IPS-18c (cell line): ENCODE results near the gene LAIR1.
"Not testable (repeated sequence)": the region's sequence is repeated elsewhere in the genome, so short reads cannot be mapped to it uniquely, and the experiment has no call there.

Experiments used
- H3K4me3 ChIP-seq: 2 replicates; pipeline ENCODE4 v1.7.0; 2013; ENCODE audit warnings: low read depth, mild to moderate bottlenecking, low read length, moderate library complexity; ENCODE audit not compliant: insufficient read depth
- H3K9me3 ChIP-seq: one replicate; pipeline ENCODE4 v1.6.1; 2013; ENCODE audit warnings: mild to moderate bottlenecking, low read length, moderate library complexity; ENCODE audit not compliant: control insufficient read depth, insufficient read depth

LAIR1 gene

GRCh38 chr19:54383330-54383729 is 18.6 kb upstream of the LAIR1 start:
- Histone ChIP-seq H3K4me3 (no peak overlapping the region), H3K9me3 (no peaks in the 10 kb centered on the region)

- H3K4me3 ChIP-seq, H3K9me3 ChIP-seq: not testable (repeated sequence)
These were observed 17.3 kb upstream of the LAIR1 start for GRCh38 chr19:54382041-54382440.

GRCh38 chr19:54380897-54381296 is 16.2 kb upstream of the LAIR1 start:
- Histone ChIP-seq H3K9me3 (no peaks in the 10 kb centered on the region), H3K4me3 (no peak overlapping the region)

GRCh38 chr19:54379187-54379678 is 14.5 kb upstream of the LAIR1 start:
- Histone ChIP-seq H3K4me3 (no peak overlapping the region), H3K9me3 (no peaks in the 10 kb centered on the region)

DNA sequence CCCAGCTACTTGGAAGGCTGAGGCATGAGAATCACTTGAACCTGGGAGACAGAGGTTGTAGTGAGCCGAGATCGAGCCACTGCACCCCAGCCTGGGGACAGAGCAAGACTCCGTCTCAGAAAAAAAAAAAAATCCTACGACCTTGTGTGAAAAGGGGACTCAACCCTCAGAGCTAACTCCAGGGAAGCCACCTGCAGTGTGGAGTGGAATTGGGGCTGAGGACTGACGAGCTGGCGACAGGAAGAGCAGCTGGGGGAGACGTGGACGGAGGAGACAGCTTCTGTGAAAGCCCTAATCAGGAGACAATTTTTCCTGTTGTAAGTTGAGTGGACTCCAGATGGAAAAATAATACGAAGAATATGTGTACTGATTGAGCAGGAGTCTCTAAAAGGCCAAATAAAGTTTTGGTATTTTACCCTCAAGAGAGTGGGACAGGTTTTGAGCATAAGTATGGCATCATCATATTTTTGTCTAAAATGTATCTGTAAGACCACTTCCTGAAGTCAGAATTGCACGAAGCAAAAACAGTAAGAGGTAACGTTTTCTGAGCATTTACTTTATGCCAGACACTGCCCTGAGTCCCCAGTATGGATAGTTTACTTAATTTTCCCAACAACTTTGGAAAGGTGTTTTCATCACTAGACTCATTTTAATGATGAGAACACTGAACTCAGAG is 12.0 kb upstream of the LAIR1 start:
- Histone ChIP-seq H3K9me3 (no peaks in the 10 kb centered on the region), H3K4me3 (no peak overlapping the region)

GRCh38 chr19:54375181-54375938 is 10.6 kb upstream of the LAIR1 start:
- not testable (repeated sequence) for H3K9me3 ChIP-seq, H3K4me3 ChIP-seq

GRCh38 chr19:54373781-54374631 is 9.3 kb upstream of the LAIR1 start:
- no peak overlapping the region for H3K4me3 ChIP-seq
- no peaks in the 10 kb centered on the region for H3K9me3 ChIP-seq

DNA sequence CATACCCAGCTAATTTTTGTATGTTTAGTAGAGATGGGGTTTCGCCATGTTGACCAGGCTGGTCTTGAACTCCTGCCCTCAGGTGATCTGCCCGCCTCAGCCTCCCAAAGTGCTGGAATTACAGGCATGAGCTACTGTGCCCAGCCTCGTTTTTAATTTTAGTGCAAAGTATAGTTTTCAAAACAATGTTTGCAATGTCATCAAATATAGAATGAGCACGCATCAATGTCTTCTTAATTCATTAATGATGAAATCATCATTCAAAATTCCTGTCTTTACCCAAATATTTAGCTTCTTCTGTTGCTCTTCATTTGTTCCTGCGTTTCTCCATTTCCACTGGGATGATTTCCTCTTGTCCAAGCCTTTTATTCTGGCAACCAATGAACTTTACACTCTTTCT is 6.7 kb upstream of the LAIR1 start:
- H3K9me3 ChIP-seq, H3K4me3 ChIP-seq: not testable (repeated sequence)

DNA sequence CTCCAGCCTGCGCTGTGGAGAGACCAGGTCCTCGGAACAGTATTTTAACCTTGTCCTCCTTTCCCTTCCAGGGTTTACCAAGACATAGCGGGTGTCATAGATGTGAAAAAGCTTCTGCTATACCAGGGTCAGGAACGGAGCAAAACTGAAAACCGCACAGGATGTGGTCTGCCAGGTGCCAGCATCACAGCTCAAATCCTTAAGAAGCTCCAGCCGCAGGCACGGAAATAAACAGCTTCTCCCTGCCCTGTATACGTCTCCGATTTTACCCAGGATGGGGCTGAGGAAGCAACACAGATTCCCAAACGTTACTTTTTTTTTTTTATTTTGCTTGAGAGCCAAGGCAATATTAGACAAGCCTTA is 5.7 kb upstream of the LAIR1 start:
- not testable (repeated sequence) for H3K4me3 ChIP-seq, H3K9me3 ChIP-seq

DNA sequence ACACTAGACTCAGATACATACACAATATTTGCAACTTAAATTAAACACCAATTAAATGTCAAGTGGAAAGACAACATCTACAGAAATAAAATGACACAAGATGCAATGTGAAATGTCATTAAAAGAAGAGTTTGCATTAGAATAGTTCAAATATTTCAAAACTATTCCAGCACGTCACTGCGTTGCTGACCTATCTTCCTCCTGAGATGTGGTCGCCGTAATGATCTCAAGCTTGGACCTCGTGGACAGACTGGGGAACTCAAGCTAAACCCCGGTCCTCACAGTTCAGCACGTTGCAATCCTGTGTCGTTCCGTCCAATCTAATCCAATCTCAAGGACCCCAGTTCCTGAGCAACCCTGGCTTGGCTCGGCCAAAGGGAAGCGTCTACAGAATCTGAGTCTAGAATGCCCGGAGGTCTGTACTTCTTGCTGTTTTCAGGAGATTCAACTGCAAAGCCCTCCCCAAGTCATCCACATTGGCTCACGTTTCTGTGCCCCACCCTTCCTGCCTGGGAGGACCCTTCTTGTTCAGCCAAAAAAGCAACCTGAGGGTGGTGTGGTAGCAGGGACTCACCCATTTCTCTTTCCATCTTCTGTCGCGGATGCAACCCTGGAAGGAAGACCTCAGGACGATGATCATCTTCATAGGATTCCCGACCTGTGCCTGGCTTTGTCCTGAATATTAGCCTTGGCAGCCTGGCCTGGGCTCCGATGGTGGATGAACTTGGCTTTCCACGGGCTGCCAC is 5.1 kb upstream of the LAIR1 start:
- not testable (repeated sequence) for H3K9me3 ChIP-seq, H3K4me3 ChIP-seq

DNA sequence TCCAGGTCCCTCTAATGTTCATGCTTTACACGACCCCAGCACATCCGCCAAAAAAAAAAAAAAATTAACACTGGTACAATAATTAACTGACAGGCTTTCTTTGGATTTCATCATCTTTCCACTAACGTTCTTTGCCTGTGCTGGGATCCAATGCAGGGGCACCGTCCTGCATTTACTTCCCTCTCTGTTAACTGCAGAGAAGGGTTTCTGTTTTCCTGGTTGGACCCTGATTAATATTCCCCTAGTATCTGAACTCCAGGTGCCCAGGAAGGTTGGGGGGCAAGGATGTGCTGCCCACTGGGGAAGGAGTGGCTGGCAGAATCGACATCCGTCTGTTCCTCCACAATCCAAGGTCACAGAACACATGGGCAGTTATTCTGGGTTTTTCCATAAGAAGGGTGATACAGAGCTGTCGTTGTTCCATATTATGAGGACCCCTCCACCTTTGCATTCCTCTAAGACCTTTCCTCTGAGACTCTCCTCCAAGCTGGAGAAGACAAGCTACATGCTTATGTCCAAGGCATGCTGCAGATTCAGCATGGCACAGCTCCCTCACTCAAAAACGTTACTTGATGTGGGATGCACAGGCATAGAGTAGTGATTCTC is 4.5 kb upstream of the LAIR1 start:
- H3K9me3 ChIP-seq: no peaks in the 10 kb centered on the region
- H3K4me3 ChIP-seq: no peak overlapping the region

- no peaks in the 10 kb centered on the region for H3K9me3 ChIP-seq
- H3K4me3 ChIP-seq: no peak overlapping the region
These were observed 2.1 kb upstream of the LAIR1 start for GRCh38 chr19:54366811-54367210.

GRCh38 chr19:54365798-54366197 is 1.1 kb upstream of the LAIR1 start:
- not testable (repeated sequence) for H3K9me3 ChIP-seq, H3K4me3 ChIP-seq

GRCh38 chr19:54361680-54362422 is 2.9 kb downstream of the LAIR1 start:
- H3K9me3 ChIP-seq, H3K4me3 ChIP-seq: not testable (repeated sequence)

- H3K4me3 ChIP-seq, H3K9me3 ChIP-seq: not testable (repeated sequence)
These were observed 5.4 kb downstream of the LAIR1 start for GRCh38 chr19:54359149-54359820.

DNA sequence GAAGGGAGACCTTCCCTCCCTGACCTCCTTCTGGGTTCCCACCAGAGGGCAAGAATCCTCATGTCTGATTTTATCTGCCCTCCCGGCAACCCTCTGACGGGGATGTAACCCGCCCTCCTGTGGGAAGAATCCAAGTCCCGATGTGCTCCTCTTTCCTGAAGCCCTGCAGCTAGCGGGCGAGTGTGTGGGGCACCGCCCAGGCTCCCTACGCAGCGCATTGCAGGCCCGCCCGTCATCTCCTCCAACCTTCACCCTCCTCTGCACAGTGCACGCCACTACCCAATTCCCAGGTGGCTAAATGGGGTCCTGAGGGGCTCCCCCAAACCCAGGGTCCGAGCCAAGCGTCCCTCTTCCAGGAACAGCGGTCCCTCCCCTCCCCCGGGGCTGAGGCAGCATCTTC is 7.3 kb downstream of the LAIR1 start:
- no peak overlapping the region for H3K4me3 ChIP-seq

More for the DNA sequence above, 7.3 kb downstream of the LAIR1 start:
- no peaks in the 10 kb centered on the region for H3K9me3 ChIP-seq
